HS-27A (cell line): ENCODE data around the gene VPS26A.
"Not testable (repeated sequence)": the region's sequence is repeated elsewhere in the genome, so short reads cannot be mapped to it uniquely, and the experiment has no call there.

ENCODE experiments used
- DNase-seq: peaks from one replicate; pipeline ENCODE4 v3.0.0-alpha.2; 2012; ENCODE audit warnings: low read depth, missing footprints

The VPS26A gene

DNA sequence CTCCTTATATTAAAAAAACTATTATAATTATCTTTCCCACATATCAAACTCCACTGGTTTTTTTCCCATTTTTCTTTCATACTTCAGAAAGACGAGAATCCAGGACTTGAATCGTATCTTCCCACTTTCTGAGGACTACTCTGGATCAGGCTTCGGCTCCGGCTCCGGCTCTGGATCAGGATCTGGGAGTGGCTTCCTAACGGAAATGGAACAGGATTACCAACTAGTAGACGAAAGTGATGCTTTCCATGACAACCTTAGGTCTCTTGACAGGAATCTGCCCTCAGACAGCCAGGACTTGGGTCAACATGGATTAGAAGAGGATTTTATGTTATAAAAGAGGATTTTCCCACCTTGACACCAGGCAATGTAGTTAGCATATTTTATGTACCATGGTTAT lies 20.2 kb upstream of the VPS26A start:
- no peak for DNase-seq

DNA sequence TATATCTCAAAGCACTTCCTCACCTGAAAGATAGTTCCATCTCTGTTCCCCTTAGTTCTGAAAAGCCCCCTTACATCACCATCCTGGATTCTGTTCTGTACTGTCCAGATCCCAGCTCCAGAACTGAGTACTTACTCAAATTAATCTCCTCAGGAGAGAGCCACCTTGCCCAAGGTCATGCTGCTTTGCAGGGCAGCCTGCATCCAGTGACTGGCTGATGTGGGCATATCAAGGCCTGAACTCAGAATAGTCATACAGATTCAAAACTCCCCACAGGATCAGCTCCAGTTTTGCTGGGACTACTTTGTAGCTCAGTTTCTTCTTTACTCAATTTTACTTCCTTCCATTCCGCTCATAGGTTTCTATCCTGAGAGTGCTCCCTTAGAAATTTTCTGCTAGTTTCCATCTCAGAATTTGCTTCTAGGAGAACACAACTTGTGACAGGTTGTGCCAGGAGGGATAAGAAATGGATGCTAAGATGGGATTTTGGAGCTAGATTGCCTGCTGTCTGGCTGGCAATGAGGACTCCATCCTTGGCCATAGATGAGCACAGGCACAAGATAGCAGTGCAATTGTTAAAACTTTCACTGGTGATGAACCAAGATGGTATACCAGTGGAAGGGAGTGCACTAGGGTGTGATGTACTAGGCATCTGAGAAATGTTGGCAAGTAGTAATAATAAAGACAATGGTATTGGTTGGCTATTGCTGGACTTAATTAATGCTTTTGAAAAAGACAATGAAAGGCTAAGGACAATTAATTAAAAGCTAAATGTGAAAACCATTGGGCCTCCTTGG lies 18.8 kb upstream of the VPS26A start:
- DNase-seq = no peak

DNA sequence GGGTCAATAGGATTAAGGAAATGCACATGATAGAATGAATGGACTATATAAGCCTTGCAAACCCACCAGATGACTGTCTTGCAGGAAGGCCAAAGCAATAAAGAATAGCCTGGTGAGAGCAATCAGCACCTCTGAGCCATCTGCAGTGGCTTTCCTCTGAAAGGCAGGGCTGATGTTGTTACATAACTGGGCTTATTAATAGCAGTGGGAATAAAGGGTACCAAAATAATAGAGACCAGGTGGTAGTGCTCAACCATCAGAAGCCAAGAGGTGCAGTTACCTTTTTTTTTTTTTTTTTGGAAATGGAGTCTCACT lies 16.8 kb upstream of the VPS26A start:
- no peak for DNase-seq

DNA sequence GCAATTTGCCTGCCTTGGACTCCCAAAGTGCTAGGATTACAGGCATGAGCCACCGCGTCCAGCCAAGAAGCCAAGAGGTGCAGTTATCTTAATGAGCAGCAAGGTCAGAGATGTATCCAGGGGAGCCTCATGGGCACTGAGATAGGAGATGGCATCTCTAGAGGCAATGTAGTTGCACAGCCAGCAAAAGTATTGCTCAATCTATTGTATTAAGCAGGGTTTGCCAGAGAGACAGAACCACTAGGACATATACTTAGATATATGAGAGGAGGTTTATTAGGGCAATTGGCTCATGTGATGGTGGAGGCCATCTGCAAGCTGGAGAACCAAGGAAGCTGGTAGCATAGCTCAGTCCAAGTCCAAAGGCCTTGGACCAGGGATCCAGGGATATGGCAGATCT lies 16.3 kb upstream of the VPS26A start:
- DNase-seq = no peak

DNA sequence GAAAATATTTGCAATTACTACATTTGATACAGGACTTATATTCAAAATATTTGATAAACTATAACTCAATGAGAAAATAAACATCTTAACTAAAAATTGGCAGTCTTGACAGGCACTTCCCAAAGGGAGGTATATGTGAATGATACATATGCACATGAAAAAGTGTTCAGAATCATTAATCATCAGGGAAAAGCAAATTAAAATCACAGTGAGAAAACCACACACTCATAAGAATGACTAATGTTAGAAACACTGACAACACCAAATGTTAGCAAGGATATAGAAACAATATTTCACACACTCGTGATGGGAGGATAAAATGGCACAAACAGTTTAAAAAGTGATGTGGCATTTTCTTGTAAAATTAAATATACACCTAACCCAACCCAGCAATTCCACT lies 4.1 kb upstream of the VPS26A start:
- no peak for DNase-seq

DNA sequence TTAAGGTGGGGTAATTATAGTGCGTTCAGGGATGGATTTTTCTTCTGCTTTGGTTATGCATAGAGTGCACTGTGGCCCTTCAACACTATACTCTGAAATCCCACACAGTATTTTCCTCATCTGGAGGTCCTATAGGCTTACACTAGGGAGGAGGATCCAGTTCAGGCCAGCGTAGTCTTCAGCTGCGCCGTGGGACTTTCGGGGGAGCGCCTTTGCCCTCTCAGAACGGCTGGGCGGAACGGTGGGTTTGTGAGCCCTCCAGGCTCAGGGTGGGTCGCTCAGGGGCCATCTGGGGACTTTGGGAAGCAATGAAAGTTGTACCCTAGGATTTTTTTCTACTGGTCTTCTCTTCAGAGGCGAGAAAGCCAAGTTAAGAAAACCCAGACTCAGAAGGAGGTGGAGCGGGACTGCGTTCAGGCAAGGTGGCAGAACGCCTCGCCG lies 652 bp upstream of the VPS26A start:
- no peak for DNase-seq

DNA sequence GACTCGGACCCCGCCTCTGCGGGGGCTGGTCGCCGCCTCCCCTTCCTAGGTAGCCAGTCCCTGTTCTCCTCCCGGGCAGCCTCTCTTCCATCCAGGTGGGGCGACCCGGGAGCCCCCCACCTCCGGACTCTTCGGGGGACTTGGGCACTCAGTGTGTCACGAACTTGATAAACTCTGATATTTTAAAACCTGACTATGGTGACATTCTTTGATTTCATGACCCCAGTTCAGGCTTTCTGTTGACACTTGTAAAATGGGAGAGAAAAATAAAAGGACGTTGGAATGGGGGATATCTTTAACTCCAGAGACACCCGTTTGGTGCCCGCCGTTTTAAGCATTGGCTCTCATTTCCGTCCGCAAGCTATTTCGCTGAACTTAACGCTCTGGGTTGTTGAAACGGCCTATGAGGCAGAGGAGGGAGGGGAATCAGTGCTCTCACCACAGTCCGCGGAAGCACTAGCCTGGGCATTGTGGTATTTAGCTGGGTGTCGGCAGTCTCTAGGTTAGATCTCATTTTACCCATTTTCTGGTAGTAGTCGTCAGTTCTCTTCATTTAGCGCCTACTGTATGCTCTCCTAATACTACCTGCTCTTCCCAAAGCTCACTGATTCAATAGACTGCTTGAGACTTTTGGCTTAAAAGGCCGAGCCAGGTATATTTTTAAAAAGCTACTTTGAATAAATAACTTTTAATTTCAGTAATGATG lies 738 bp downstream of the VPS26A start:
- peak; percentile 27 for DNase-seq

DNA sequence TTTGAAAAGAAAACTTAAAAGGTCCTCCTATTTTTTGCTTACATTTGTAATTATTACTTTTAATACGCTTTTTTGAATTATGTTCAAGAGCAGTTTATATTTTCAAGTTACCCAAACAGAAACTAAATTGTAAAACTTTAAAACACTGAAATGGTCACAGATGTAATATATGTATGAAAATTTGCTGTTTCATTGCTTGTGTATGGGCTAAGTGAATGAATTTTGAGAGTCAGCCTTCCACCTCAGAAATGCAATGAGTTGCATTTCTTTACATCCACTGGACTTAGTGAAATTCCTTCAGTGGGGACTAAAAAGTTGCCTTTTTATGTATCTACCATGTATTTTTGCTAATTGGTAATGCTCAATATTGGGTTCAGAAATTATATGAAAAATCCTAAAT lies 1.6 kb downstream of the VPS26A start:
- DNase-seq = no peak

DNA sequence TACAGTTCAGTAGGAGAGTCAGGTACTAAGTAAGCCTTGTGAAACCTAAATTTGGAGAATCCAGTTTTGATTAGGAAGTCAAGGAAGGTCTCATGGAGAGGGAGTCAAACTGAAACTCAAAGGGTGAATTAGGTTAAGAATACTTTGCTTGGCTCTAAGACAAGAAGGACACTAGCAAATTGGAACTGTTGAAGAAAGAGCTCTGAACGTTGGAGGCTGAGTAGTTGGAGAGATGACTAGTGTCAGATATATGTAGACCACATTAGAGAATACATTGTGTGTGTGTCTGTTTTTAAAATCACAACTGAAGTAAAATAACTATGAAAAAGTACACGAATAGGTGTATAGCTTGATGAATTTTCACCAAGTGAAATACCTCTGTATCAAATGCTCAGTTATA lies 6.3 kb downstream of the VPS26A start:
- no peak for DNase-seq

DNA sequence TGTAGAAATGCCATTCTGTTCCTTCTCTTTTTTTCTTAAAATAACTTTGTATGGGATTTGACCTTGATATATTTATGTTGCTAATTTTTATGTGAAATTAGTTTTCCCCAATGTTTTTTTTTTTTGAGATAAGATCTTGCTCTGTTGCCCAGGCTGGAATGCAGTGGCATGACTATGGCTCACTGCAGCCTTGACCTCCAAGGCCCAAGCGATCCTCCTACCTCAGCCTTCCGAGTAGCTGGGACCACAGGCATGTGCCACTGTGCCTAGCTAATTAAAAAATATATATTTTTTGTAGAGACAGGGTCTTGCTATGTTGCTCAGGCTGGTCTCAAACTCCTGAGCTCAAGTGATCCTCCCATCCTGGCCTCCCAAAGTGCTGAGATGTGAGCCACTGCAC lies 16.0 kb downstream of the VPS26A start:
- no peak for DNase-seq

DNA sequence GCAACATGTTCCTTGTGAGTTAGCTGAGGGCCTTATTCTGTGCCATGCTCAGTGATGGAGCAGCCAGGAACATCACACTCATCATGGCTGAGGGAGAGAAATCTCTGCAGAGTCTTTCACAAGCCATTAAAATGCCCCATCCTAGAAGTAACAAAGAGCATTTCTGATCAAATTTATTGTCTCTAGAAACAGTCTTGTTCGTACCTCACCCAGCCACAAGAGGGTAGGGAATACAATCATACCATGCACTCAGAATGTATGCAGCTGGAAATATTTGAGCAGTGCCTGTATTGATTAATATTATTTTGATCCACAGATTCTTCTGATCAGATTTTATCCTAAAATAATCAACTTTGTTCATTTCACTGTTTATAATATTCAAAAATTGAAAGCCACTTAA lies 17.3 kb downstream of the VPS26A start:
- no peak for DNase-seq

DNA sequence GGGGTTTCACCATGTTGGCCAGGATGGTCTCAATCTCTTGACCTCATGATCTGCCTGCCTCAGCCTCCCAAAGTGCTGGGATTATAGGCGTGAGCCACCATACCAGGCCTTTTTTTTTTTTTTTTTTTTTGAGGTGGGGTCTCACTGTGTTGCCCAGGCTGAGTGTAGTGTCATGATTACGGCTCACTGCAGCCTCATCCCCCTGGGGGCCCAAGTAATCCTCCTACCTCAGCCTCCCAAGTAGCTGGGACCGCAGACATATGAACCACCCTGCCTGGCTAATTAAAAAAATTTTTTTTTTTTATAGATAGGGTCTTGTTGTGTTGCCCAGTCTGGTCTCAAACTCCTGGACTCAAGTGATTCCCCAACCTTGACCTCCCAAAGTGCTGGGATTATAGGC lies 18.1 kb downstream of the VPS26A start:
- DNase-seq = not testable (repeated sequence)

DNA sequence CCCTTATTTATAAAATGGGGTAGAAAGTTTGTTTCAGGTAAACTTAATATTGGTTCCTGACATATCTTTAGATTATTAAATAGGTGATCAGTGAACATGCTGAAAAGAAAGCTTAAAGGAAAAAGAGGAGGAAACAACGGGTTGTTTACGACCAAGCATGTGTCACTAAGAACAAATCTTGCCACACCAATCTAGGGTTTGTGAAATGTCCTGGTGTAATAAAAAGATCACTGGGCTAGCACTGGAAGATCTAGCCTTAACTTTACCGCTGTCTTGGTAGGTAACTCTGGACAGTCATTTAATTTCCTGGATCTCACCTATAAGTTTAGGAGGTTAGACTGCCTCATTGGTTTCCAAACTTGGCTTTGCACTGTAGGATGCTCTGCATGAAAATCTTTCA lies 19.0 kb downstream of the VPS26A start:
- DNase-seq = no peak

DNA sequence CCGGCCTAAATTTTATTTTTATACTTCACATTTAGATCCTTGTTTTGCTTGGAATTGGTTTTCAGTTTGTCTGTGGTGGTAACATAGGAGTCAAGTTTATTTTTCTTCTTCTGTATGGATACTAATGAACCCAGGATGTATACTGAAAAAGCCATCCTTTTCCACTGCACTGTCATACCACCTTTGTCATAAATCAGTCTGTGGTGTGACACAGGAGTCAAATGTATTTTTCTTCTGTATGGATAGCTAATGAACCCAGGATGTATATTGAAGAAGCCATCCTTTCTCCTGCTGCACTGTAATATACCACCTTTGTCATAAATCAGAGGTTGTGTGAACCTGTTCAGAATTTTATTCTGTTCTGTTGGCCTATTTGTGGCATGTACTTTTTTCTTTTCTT lies 21.4 kb downstream of the VPS26A start:
- no peak for DNase-seq

DNA sequence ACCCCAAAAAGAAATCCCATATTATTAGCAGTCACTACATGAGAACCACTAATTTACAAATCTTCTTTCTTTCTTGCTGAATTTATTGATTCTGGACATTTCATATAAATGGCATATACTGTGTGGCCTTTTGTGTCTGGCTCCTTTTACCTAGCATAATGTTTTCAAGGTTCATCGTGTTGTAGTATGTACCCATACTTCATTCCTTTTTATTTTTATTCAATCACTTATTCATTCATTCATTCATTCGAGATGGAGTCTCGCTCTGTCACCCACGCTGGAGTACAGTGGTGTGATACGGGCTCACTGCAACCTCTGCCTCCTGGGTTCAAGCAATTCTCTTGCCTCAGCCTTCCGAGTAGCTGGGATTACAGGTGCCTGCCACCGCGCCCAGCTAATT lies 21.9 kb downstream of the VPS26A start:
- no peak for DNase-seq

DNA sequence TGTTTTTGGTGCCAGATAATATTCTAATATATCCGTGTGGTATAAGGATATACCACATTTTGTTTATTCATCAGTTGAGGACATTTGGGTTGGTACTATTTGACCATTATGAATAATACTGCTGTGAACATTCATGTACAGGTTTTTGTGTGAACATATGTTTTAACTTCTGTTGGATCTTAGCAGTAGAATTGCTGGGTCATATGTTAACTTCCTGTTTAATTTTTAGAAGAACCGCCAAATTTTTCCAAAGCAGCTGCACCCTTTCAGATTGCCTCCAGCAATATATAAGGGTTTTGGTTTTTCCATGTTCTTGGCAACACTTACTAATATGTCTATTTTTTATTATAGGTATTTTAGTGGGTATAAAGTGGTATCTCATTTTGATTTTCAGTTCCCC lies 22.8 kb downstream of the VPS26A start:
- no peak for DNase-seq

DNA sequence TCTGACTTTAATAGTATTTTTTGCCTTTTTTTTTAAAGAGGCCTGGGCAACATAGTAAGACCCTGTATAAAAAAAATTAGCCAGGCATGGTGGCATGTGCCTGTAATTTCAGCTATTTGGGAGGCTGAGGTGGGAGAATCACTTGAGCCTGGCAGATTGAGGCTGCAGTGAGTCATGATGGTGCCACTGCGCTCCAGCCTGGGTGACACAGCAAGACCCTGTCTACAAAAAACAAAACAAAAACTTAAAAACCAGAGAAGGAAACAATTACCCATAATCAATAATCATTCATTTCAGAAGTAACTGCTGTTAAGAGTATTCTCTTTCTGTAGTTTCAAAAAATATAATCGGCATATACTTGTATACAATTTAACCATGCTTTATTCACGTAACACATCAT lies 28.0 kb downstream of the VPS26A start:
- no peak for DNase-seq

DNA sequence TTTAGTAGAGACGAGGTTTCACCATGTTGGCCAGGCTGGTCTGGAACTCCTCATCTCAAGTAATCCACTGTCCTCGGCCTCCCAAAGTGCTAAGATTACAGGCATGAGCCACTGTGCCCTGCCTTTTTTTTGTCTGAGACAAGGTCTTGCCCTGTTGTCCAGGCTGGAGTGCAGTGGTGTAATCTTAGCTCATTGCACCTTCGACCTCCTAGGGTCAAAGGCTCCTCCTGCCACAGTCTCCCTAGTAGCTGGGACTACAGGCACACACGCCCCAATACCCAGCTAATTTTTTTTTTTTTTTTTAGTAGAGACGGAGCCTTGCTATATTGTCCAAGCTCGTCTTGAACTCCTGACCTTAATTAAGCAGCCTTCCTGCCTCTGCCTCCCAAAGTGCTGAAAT lies 29.2 kb downstream of the VPS26A start:
- no peak for DNase-seq

DNA sequence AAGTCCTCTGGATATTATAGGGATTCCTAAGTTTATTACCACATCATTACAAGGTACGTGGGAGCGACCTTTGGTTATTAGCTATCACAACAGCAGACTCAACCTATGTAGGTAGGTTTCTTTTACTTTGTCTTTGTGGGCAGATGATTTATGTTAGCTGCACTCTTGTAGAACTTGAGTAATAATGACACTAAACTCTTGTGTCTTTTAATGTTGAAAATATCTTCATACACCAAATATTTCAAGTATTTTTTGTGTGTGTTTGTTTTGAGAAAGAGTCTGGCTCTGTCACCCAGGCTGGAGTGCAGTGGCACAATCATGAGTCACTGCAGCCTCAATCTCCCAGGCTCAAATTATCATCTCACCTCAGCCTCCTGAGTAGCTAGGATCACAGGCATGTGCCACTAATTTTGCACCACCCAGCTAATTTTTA lies 36.8 kb downstream of the VPS26A start:
- peak; percentile 2 for DNase-seq

DNA sequence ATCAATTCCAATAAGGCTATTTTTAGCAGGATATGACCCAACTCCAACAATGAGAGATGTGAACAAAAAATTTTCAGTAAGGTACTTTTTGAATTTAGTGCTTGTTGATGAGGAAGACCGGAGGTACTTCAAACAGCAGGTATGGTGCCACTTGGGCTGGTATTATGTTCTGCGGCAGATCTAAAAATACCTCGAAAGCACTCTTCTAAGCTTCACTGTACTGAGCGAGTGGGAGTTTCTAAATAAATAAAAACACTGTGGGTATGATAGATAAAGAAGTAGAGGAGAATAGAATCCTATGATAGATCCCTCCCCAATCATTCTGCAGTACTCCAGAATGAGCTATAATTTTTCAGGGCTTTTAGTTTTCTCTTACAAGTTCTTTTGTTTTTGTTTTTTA lies 44.5 kb downstream of the VPS26A start:
- no peak for DNase-seq

DNA sequence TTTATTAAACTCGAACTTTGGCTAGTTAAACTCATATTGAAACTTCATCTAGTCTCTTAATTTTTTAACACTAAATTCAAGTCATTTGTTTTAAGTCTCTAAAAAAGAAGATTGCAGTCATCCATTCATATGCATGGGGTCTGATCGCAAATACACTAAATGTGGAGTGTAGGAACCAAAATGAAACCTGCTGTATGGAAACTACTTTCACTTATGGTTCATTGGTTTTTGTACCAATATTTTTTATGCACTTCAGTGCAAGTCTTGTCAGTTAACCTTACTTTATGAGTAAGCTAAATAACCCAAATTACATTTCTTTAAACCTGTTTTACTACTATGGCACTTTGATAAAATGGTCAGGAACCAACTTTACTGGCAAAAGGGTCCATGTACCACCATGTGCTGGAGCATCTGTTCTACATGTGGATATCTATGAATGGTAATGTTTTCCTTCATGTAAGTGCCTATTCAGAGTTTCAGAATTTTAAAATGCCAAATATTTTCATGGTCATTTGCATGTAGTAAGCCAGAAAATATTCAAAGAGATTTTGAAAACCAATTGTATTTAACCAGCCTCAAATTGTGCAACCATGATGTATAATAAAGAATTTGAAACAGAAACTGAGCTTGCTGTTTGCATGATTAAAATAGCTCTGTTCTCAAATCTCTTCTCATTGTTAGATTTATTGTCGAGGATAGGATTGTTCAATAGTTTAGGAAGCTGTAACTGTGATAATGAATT lies 48.4 kb downstream of the VPS26A start:
- DNase-seq = no peak

DNA sequence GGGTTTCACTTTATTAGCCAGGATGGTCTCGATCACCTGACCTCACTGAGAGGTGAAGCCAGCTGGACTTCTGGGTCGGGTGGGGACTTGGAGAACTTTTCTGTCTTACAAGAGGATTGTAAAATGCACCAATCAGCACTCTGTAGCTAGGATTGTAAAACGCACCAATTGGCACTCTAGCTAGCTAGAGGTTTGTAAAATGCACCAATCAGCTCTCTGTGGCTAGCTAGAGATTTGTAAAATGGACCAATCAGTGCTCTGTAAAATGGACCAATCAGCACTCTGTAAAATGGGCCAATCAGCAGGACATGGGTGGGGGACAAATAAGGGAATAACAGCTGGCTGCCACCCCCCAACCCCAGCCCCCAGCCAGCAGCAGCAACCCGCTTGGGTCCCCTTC lies 51.3 kb downstream of the VPS26A start:
- not testable (repeated sequence) for DNase-seq

DNA sequence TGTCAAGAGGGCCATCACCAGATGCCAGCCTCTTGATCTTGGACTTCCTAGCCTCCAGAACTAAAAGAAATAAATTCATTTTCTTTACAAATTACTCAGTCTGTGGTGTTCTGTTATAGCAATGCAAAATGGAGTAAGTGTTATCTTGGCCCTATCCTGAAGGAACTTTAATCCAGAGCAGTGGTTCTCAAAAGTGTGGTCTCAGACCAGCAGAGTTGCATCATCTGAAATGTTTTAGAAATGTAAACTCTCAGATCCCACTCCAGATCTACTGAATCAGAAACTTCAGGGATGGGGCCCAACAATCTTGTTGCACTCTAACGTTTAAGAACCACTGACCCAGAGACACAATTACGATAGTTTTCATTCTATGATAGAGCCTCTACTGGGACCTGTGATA lies 52.8 kb downstream of the VPS26A start:
- DNase-seq = no peak
